Inflammatory macrophage (primary cell): ENCODE results near the gene IL10RB.
"Not testable (repeated sequence)": the region's sequence is repeated elsewhere in the genome, so short reads cannot be mapped to it uniquely, and the experiment has no call there.

Experiments
- DNase-seq, 2 donors: peaks; one replicate each; pipeline ENCODE4 v3.0.0-alpha.2; 2020 to 2022

IL10RB gene

DNA sequence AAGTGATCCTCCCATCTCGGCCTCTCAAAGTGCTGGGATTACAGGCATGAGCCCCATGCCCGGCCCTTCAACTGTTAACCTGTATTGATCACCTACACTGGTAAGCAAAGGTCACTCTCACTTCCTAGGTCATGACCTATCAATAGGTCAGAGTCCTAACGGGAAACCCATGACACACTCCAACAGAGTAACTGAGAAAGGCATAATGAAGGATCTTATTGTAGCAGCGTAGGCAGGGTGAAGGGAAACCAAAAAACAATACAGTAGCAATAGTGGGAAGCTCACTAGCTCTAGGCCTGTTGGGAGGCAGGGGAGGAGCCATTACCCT, 39.1 kb downstream of the IL10RB start:
- DNase-seq, result no peak

DNA sequence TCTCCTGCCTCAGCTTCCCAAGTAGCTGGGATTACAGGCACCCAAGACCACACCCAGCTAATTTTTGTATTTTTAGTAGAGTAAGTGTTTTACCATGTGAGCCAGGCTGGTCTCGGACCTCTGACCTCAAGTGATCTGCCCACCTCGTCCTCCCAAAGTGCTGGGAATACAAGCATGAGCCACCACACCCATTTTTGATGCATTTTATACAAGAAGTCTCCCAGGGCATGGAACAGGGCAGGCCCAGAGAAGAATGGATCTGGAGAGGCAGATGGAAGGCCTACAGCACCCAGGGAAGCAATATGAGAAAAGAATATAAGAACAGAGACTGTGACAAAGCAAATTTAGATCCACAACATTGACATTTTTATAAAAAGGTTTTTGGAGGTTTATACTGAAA, 39.8 kb downstream of the IL10RB start:
- DNase-seq, result no peak

DNA sequence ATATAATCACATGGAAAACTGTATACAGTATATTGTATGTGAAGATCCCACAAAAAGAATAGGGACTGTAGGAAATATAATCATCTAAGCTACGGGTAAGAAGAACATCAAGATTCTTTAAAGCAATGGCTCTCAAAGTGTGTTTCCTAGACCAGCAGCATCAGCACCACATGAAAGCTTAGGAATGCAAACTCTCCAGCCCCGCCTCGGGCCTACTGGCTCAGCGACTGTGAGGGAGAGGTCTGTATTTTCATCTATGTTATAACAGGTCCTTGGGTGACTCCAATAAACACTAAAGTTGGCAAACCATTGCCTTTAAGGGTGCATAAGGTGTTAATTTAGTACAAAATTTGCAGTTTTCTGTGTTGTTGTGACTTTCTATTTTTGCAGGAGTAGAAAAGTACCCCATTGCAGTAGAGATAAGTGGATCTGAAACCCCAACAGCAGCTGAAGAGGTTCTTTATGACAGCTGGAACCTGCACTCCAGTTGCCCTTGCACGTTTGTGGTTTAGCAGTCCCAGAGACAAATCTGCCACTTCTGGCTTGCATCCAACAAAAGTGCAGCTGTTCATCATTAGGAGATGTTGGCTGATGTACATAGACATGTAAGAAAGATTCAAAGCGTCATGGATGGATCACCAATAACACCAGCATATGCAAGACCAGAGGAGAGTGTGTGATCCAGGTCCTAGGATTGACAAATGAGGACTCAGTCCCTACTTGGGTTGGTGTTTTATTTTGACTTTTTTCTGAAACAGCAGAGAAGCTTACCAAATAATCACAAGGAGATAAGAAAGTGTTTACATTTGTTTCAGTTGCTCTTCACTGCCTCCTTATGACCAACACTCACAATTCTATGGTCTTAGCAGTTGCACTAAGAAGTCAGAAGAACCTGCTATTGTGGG, 42.7 kb downstream of the IL10RB start:
- no peak for DNase-seq

DNA sequence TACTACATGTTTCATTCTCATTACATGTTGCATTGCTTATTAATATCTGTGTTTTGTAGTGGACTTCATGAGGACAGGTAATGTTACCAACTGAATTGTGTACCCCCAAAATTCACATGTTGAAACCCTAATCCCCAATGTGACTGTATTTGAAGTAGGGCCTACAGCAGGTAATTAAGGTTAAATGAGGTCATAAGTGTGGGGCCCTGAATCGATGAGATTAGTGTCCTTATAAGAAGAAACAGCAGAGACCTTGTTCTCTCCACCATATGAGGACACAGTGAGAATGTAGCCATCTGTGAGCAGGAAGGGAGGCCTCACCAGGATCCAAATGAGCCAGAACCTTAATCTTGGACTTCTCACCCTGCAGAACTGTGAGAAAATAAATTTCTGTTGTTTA, 43.6 kb downstream of the IL10RB start:
- DNase-seq, result no peak

DNA sequence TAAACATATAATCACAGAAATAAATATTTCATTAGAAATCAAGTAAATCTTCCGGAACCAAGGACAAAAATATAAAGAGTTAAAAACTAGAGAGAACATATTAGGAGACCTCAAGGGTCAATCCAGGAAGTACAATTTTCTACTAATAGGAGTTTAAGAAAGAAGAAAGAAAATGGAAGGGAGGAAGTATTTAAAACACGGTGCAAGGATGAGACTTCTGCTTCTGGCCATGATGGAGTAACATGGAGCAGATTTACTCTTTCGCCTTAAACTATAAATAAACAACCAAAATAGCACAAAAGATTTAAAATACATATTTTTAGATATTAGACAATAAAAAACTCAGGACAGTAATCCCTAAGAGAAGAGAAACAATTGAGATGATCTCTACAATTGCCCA, 46.0 kb downstream of the IL10RB start:
- DNase-seq, result peak in 1 of 2 donors; percentile 35

DNA sequence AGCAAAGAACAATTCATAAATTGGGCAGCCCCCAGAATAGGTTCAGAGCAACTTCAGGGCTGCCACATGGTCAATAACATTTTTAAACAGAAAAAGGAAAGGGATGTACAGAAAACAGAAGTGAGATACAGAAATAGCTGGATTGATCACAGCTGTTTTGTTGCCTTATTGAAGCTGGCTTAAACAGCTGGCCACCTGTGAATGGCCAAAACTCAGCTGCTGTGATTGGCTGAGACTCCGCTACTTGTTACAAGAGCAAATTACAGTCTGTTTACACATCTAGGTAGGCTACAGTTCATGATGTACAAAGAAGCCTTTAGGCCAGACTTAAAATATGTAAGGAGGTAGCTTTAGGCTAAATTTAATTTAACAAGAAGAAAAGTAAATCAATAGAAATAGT, 47.0 kb downstream of the IL10RB start:
- DNase-seq, result no peak

DNA sequence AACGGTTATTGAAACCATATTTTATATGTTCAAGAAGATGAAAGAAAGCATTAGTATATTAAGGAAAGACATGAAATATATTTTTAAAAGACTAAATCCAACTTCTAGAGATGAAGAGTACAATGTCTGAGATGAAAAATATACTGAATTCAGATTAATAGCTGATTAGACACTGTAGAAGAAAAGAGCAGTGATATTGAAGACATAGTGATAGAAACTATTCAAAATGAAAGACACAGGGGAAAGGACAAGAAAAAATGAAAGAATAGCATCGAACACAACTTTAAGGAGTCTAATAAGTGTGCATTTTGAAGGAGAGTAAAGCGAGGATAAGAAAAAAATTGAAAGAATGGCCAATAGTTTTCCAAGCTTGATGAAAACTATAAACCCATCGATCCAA, 47.4 kb downstream of the IL10RB start:
- DNase-seq, result no peak

DNA sequence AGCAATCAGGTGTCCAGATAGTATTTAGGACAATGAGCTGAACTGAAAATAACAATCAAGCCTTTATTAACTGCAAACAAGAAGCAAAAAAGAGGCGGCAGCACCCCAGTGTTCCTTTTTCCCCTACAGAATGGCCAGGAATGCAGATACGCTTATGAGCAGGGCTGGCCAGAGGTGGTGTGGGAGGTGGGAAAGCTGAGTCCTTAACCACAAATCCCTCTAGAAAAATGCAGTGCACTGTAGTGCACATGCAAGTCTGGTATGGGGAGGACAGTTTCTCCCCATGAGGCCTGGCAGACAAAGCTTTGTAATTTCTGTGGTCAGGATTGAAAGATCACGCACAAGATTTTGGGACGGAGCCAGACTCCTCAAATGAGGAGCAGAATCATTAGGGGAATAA, 47.9 kb downstream of the IL10RB start:
- peak in 1 of 2 donors; percentile 54 for DNase-seq

DNA sequence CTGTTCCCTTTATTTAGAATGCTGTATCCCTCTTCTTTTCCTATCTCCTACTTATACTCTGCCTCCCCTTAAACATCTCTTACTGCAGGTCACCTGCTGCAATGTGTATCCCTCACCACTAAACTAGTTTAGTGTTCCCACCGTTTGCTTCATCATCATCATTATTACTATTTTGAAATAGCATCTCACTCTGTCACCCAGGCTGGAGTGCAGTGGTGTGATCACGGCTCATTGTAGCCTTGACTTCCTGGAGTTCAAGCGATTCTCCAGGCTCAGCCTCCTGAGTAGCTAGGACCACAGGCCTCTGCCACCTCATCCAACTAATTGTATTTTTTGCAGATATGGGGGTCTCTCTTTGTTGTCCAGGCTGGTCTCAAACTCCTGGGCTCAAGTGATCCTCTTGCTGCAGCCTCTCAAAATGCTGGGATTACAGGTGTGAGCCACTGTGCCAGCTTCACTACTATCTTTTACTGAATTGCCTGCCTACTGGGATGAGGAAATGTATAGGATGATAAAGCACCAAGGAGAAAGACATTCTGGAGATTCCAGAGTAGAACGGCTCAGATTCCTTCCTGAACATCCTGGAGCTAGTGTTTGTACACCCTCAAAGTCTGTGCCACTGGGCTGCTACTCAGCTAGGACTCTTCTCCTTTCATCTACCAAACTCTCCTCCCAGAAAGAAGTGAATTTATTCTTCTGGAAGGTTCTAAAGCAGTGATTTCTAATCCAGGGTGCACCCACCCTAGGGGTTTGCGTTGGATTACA, 50.0 kb downstream of the IL10RB start:
- peak; percentile 37 to 45 for DNase-seq

DNA sequence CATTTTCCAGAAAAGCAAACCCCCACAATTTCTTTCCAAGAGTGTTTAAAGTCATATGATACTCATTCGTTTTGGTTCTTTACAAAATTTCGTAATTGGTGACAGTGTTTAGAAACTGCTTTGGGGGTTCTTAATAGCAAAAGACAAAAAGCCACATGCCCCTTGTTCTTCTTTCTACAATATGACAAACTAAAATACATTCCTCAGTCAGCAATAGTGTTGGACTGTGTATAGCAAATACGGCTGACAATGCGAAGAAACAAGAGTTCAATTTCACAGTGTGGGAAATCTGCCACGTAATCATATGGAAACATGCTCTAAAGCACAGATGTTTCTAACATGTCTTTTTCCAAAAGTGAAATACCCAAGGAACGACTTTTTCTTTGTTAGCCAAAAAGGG, 51.0 kb downstream of the IL10RB start:
- DNase-seq, result peak; percentile 80 to 93

DNA sequence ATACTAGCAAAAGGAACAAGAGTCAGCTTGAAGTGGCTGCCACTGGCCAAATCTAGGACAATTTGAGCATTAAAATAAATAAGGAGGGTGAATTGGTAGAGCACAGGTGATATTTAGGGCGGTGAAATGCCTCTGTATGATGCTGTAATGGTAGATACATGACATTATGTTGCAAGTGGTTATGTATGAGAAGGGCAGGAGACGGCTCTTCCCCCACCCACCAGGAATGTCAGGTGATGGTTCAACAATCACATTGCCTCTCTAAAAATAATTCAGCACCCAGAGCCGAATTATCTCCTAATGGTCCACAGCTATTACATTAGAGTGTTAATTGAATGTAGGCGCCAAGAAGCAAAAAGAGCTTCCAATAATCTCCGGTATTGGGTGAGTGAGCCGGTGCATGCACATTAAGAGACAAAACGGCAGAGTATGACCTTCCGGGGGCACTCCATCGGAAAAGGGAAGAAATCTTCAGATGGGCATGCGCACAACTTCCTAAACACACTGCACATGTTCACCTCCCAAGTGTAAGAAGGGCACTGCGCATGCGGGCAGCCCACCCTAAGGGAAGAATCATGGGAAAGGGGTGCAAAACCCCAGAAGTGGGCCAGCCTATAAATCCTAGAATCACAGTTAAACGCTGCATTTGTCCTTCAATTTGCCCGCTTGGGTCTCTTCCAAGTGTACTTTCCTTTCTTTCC, 51.8 kb downstream of the IL10RB start:
- DNase-seq, result peak; percentile 39 to 72

DNA sequence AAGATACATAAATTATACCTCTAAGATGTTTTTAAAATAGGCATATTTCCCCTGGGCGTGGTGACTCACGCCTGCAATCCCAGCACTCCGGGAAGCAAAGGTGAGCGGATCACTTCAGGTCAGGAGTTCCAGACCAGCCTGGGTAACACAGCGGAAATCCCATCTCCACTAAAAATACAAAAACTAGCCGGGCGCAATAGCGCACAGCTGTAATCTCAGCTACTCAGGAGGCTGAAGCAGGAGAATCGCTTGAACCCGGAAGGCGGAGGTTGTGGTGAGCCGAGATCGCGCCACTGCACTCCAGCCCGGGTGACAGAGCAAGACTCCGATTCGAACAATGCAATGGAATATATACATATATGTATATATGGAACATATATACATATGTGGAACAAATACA, 54.8 kb downstream of the IL10RB start:
- not testable (repeated sequence) for DNase-seq

DNA sequence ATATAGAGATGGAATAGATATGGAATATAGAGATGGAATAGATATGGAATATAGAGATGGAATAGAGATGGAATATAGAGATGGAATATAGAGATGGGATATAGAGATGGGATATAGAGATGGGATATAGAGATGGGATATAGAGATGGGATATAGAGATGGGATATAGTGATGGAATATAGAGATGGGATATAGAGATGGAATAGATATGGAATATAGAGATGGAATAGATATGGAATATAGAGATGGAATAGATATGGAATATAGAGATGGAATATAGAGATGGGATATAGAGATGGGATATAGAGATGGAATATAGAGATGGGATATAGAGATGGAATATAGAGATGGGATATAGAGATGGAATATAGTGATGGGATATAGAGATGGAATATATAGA, 57.4 kb downstream of the IL10RB start:
- DNase-seq, result not testable (repeated sequence)

DNA sequence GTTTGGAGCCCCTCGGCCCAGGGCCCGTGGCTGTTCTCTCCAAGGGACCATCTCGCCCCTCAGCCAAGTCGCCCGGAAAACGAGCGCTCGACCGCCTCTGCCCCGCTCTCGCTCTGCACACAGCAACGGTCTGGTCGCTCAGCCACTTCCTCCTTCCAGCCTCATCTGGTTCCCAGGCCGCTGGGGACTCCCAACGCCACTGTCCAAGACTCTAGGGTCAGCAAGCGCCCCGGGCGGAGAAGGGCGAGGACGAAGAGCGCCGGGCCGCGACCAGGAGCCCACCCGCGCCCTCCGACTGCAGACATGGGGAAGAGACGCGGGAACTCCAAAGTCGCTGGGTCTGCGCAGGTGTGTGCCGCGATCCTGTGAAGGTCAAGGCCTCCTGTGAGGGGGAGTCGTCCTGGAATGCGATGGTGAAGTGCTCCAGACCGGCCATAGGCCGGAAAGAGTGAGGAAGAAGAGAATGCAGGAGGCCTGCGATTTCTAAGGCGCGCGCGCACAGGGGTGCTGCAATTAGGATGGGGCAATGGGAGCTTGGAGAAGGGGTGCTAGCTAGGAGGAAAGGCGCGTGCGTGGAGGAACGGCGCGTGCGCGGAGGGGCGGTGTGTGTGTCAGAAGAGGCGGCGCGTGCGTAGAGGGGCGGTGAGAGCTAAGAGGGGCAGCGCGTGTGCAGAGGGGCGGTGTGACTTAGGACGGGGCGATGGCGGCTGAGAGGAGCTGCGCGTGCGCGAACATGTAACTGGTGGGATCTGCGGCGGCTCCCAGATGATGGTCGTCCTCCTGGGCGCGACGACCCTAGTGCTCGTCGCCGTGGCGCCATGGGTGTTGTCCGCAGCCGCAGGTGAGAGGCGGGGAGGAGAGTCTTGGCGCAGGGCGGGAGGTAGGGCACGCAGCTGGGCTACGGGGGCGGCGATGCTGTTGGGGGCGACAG, 58.4 kb downstream of the IL10RB start, which contains the start of gene IFNAR1:
TSS of gene IFNAR1 (plus strand) at position 680 of the 931 bp plus-strand sequence. CDS start at position 766, 86 bp downstream.
- peak; percentile 99 for DNase-seq

DNA sequence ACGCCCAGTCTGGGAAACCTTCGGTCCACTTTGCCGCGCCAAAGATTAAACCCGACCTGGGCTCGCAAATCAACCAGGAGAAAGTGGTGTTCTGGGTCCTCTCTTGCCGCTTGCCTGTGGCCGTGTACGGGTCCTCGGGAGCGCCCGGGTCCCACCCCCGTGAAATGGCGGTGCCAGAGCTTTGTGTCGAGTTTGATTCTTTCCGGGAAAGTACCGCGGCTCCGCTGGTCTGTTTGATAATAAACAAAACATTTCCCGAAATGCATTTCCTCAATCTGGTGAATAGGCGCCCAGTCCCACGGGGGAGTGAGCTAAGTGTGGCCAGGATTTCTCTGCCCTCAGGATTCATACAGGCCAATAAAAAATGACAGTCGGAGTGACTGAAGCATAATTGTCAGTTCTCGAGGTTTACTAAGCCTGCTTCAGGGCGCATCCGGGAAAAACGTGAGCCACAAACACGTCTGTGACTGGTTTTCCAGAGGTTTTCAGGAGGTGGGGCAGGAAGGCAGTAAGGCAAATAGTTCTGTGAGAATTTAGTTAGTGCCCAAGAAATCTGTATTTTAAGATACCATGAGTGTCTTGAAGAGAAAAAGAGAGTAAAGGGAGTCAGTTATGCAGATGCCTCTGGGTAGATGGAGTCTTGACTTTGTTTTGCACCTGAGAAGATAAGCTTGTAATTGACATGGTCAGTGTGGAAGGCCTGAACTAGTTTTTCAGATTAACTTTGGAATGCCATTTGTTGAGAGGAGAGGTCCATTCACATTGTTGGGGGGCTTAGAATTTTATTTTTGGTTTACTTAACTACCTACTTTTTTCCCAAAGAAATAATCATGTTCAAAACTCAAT, 59.3 kb downstream of the IL10RB start:
- DNase-seq, result peak; percentile 87 to 91

DNA sequence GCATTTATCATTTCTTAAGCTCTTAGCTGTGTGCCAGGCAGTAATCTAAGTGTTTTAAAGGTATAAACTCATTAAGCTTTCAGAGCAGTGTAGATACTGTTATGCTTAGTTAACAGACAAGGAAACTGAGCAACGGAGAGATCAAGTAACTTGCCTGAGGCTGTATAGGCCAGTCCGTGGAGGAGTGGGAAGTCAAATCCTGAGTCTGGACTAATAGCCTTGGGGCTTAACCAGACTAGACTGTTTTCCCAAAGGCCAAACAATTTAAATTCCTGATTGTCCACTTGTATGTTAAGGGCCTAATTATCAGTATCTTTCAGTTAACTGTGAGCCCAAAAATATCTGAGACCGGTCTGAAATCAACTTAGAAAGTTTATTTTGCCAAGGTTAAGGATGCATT, 61.2 kb downstream of the IL10RB start:
- no peak for DNase-seq

DNA sequence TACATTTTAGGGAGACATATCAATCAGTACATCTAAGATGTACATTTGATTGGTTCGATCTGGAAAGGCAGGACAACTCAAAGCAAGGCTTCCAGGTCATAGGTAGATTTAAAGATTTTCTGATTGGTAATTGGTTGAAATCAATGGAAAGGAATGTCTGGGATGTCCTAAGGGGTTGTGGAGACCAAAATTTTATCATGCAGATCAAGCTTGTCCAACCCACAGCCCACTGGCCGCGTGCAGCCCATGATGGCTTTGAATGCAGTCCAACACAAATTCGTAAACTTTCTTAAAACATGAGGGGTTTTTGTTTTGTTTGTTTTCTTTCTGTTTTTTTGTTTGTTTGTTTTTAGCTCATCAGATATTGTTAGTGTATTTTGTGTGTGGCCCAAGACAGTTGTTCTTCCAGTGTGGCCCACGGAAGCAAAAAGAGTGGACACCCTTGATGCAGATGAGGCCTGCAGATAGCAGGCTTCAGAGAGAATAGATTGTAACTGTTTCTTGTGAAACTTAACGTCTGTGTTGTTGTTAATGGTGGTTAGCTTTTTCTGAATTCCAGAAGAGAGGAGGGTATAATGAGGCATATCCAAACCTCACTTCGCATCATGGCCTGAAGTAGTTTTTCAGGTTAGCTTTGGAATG, 61.7 kb downstream of the IL10RB start:
- DNase-seq, result no peak

DNA sequence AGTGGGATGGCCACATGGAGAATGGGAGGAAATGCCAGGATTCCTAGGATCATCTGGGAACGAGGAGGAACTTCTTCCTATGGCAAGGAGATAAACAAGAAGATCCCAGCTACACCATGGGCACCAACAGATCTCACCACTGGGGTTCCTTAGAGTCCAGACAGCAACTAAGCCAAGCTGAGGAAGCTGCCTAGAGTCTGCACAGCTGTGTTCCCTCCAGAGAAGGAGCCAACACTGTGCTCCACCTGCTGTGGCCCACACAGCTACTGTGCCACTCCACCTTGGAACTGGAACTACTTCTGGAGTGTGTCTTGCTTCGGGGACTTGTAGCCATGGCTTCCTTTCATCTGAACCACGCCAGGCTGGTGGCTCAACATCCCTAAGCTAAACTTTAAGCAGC, 64.6 kb downstream of the IL10RB start:
- no peak for DNase-seq

DNA sequence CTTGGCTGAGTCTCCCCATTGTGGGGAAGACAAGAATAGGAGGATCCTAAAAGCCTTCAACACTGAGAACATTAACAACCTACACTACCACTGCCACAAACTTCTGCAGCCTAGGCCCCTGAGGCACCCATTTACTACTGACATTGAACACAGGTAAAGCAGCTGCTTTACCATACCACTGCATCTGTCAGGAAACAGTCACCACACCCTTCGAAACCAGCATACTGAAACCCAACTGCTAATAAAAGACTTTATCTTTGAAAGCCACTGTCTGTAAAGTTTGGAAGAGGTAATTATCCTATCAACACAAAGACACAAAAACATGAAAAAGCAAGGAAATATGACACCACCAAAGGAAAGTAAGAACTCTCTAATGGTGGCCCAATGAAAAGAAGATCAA, 66.0 kb downstream of the IL10RB start:
- no peak for DNase-seq

DNA sequence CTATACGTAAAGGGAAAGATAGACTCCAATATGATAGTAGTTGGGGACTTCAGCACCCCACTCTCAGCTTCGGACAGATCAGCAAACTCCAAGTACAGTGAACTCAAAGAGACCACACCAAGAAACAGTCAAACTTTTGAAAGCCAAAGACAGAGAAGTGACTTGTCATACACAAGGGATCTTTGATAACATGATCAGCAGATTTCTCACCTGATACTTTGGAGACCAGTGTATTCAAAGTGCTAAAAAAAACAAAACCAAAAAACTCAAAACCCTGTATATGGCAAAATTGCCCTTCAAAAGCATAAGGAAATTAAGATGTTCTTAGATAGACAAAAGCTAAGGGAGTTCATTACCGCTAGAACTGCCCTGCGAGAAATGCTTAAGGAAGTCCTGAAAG, 68.0 kb downstream of the IL10RB start:
- DNase-seq, result no peak

DNA sequence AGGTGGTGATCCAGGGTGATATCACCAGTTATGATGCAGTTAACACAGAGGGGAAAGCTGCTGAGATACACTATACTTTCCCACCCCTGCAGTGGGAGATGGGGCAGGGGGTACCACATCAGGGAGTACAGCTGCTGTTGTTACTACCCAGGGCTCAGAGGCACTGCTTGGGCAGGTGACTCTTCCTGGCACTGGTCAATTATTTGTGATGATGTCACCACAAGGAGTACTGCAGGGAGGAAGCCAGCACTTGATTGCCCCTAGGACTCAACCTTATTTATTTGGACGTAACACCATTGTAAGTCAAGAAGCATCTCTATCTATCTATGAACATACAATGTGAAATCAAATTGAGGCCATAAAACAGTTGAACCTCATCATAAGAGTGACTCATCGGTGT, 68.7 kb downstream of the IL10RB start:
- no peak for DNase-seq
